ENCODE measurements around the gene SUV39H1.
"Not testable (repeated sequence)": the region's sequence is repeated elsewhere in the genome, so short reads cannot be mapped to it uniquely, and the experiment has no call there.

SUV39H1 gene

GRCh38 chrX:48688531-48689150 is 7.9 kb upstream of the SUV39H1 start:
- no peak for DNase-seq (ENCODE audit: low spot score)

GRCh38 chrX:48689208-48689920 is 7.2 kb upstream of the SUV39H1 start:
- no peak for DNase-seq (ENCODE audit: low spot score)

- not testable (repeated sequence) for DNase-seq (ENCODE audit: low spot score)
These were observed 4.8 kb upstream of the SUV39H1 start for GRCh38 chrX:48691746-48692145.

- DNase-seq (ENCODE audit: low spot score), result no peak
These were observed 1.6 kb upstream of the SUV39H1 start for GRCh38 chrX:48694776-48695533.

GRCh38 chrX:48695534-48695896 is 1.0 kb upstream of the SUV39H1 start:
- peak; percentile 7 for DNase-seq (ENCODE audit: low spot score)

- peak; percentile 7 for DNase-seq (ENCODE audit: low spot score)
These were observed 621 bp upstream of the SUV39H1 start for GRCh38 chrX:48695925-48696300.

GRCh38 chrX:48696909-48697727 is 584 bp downstream of the SUV39H1 start:
- peak; percentile 34 for DNase-seq (ENCODE audit: low spot score)

GRCh38 chrX:48698306-48698705 is 1.8 kb downstream of the SUV39H1 start:
- DNase-seq (ENCODE audit: low spot score), result no peak

GRCh38 chrX:48700246-48700645 is 3.7 kb downstream of the SUV39H1 start:
- DNase-seq (ENCODE audit: low spot score), result no peak

- no peak for DNase-seq (ENCODE audit: low spot score)
These were observed 4.6 kb downstream of the SUV39H1 start for GRCh38 chrX:48700951-48701653.

GRCh38 chrX:48702032-48702431 is 5.5 kb downstream of the SUV39H1 start:
- DNase-seq (ENCODE audit: low spot score), result no peak

- DNase-seq (ENCODE audit: low spot score), result no peak
These were observed 6.2 kb downstream of the SUV39H1 start for GRCh38 chrX:48702716-48703115.

- DNase-seq (ENCODE audit: low spot score), result no peak
These were observed 6.7 kb downstream of the SUV39H1 start for GRCh38 chrX:48703228-48703627.

GRCh38 chrX:48703642-48704481 is 7.3 kb downstream of the SUV39H1 start:
- DNase-seq (ENCODE audit: low spot score), result peak; percentile 19

- DNase-seq (ENCODE audit: low spot score), result no peak
These were observed 9.3 kb downstream of the SUV39H1 start for GRCh38 chrX:48705871-48706270.

- no peak for DNase-seq (ENCODE audit: low spot score)
These were observed 13.1 kb downstream of the SUV39H1 start for GRCh38 chrX:48709522-48710112.

- no peak for DNase-seq (ENCODE audit: low spot score)
These were observed 14.8 kb downstream of the SUV39H1 start for GRCh38 chrX:48711162-48711928.

GRCh38 chrX:48711929-48712505 is 15.5 kb downstream of the SUV39H1 start:
- no peak for DNase-seq (ENCODE audit: low spot score)

- DNase-seq (ENCODE audit: low spot score), result no peak
These were observed 17.3 kb downstream of the SUV39H1 start for GRCh38 chrX:48713847-48714246.

Measured in AG20443 (cell line).